ENCODE data around the gene SYCP2.
"Not testable (repeated sequence)": the region's sequence is repeated elsewhere in the genome, so short reads cannot be mapped to it uniquely, and the experiment has no call there.

Gene SYCP2

DNA sequence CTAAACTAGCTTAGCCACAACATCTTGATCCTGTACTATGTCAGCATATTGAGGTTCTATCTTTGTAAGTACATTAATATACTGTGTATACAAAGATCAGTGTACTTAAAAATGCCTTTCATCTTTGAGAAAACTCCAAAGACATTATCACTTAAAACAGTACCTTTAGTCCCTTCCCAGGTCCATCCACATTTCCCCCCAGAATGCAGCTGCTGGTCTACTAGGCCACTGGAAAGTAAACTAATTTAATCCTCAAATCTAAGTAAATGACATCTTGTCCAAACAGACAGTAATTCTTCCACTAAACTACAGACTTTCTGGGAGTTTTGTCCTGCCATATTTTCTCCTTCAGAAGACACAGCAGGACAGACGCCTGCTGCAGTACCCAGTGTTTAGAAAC, 68.7 kb downstream of the SYCP2 start:
- TF ChIP-seq, protein P1, sequence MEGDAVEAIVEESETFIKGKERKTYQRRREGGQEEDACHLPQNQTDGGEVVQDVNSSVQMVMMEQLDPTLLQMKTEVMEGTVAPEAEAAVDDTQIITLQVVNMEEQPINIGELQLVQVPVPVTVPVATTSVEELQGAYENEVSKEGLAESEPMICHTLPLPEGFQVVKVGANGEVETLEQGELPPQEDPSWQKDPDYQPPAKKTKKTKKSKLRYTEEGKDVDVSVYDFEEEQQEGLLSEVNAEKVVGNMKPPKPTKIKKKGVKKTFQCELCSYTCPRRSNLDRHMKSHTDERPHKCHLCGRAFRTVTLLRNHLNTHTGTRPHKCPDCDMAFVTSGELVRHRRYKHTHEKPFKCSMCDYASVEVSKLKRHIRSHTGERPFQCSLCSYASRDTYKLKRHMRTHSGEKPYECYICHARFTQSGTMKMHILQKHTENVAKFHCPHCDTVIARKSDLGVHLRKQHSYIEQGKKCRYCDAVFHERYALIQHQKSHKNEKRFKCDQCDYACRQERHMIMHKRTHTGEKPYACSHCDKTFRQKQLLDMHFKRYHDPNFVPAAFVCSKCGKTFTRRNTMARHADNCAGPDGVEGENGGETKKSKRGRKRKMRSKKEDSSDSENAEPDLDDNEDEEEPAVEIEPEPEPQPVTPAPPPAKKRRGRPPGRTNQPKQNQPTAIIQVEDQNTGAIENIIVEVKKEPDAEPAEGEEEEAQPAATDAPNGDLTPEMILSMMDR (IDR thresholded peaks at IDR 0.05; ENCODE audit: low read depth, low read length), result no peak
- Histone ChIP-seq H3K4me1 (no peaks in the 10 kb centered on the region), H3K9me3 (no peaks in the 10 kb centered on the region), H3K27me3 (peaks cover 17% of the 10 kb centered on the region), H3K4me3 (ENCODE audit: low read depth, low read length) (no peak overlapping the region), H3K36me3 (no peaks in the 10 kb centered on the region)
- DNase-seq, result no peak

DNA sequence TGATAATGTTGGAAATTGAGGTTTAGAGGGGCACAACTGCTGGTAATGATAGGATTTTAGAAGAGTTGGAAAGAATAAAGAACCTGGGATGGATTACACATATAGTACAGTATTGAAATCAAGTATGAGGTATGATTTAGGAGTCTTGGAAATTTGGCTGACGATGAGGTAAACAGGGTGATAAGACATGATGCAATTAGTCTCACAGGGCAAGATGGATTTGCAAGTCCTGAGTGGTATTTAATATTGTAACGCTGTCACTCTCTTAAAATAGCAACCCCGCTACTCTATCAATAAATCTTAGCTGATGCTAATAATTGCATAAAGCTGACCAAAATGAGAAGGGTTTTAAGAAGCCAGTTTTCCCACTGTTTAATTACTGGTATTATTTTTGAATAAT, 70.4 kb downstream of the SYCP2 start:
- Histone ChIP-seq H3K4me1 (no peaks in the 10 kb centered on the region), H3K27me3 (peaks cover 13% of the 10 kb centered on the region), H3K4me3 (ENCODE audit: low read depth, low read length) (no peak overlapping the region), H3K9me3 (no peaks in the 10 kb centered on the region), H3K36me3 (no peaks in the 10 kb centered on the region)
- no peak for DNase-seq
- TF ChIP-seq, protein P1 (IDR thresholded peaks at IDR 0.05; ENCODE audit: low read depth, low read length), result no peak

DNA sequence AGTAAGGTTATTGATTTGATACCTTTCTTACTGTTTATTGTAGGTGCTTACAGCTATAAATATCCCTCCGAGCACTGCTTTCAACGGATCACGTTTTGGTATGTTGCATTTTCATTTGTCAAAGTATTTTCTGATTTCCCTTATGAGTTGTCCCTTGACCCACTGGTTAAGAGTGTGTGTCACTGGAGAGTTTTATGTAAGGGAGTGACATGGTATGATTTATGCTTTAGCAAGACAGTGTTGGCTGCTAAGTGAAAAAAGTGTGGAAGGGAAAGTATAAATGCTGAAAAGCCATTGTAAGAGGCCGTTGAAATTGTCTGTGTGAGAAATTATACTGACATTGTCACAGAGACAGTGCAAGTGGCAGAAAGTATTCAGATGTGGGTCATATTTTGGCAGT, 72.0 kb downstream of the SYCP2 start:
- Histone ChIP-seq H3K9me3 (no peaks in the 10 kb centered on the region), H3K4me1 (no peaks in the 10 kb centered on the region), H3K27me3 (peaks cover 9% of the 10 kb centered on the region), H3K36me3 (no peaks in the 10 kb centered on the region), H3K4me3 (ENCODE audit: low read depth, low read length) (no peak overlapping the region)
- DNase-seq, result no peak
- TF ChIP-seq, protein P1 (IDR thresholded peaks at IDR 0.05; ENCODE audit: low read depth, low read length), result no peak

DNA sequence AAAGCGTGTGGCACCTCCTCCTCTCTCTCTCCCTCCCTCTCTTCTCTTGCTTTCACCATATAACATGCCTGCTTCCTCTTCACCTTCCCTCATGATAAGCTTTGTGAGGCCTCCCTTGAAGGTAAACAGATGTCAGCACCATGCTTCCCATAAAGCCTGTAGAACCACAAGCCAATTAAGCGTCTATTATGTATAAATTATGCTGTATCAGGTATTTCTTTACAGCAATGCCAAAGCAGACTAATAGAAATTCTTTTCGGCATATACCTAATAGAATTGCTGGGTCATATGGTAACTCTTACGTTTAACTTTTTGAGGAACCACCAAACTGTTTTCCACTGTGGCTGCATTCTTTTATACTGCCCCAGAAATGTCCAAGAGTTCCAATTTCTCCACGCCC, 75.0 kb downstream of the SYCP2 start:
- DNase-seq, result no peak
- Histone ChIP-seq H3K27me3 (peaks cover 9% of the 10 kb centered on the region), H3K4me1 (no peaks in the 10 kb centered on the region), H3K4me3 (ENCODE audit: low read depth, low read length) (no peak overlapping the region), H3K9me3 (no peaks in the 10 kb centered on the region), H3K36me3 (no peaks in the 10 kb centered on the region)
- TF ChIP-seq, protein P1 (IDR thresholded peaks at IDR 0.05; ENCODE audit: low read depth, low read length), result no peak

DNA sequence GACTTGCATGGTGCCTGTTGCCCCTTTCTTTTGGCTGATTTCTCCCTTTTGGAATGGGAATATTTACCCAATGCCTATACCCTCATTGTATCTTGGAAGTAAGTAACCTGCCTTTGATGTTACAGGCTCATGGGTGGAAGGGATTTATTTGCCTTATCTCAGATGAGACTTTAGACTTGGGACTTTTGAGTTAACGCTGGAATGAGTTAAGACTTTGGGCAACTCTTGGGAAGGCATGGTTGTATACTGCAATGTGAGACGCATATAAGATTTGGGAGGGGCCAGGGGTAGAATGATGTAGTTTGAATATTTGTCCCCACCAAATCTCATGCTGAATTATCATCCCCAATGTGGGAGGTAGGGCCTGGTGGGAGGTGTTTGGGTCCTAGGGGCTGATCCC, 75.5 kb downstream of the SYCP2 start:
- H3K36me3 ChIP-seq, result no peaks in the 10 kb centered on the region
- DNase-seq, result no peak
- H3K9me3 ChIP-seq, result no peaks in the 10 kb centered on the region
- no peak overlapping the region for H3K4me3 ChIP-seq (ENCODE audit: low read depth, low read length)
- TF ChIP-seq, protein P1 (IDR thresholded peaks at IDR 0.05; ENCODE audit: low read depth, low read length), result no peak
- H3K27me3 ChIP-seq, result peaks cover 5% of the 10 kb centered on the region
- no peaks in the 10 kb centered on the region for H3K4me1 ChIP-seq

DNA sequence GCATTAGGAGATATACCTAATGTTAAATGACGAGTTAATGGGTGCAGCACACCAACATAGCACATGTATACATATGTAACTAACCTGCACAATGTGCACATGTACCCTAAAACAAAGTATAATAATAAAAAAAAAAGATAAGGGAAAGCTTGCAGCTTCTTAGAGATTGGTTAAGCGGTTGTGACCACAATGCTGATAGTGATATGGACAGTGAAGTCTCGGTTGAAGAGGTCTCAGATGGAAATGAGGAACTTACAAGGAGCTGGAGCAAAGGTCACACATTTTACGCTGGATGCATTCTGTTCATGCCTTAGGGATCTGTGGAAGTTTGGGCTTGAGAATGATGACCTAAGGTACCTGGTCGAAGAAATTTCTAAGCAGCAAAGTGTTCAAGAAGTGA, 76.5 kb downstream of the SYCP2 start:
- H3K4me1 ChIP-seq; H3K36me3 ChIP-seq; H3K27me3 ChIP-seq; DNase-seq; H3K9me3 ChIP-seq; H3K4me3 ChIP-seq (ENCODE audit: low read depth, low read length): not testable (repeated sequence)

DNA sequence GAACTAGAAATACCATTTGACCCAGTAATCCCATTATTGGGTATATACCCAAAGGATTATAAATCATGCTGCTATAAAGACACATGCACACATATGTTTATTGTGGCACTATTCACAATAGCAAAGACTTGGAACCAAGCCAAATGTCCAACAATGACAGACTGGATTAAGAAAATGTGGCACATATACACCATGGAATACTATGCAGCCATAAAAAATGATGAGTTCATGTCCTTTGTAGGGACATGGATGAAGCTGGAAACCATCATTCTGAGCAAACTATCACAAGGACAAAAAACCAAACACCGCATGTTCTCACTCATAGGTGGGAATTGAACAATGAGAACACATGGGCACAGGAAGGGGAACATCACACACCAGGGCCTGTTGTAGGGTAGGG, 76.9 kb downstream of the SYCP2 start:
- H3K36me3 ChIP-seq; DNase-seq; H3K4me1 ChIP-seq; H3K9me3 ChIP-seq; H3K27me3 ChIP-seq; H3K4me3 ChIP-seq (ENCODE audit: low read depth, low read length): not testable (repeated sequence)

Measured in BE2C (cell line).